MCF 10A (cell line): ENCODE measurements around the gene ZIC1. TPM values are rescaled to one million over a fixed set of nuclear protein-coding genes. Genes with fewer than 3 reads are reported as not detected.

Source experiments
- BruUV-seq: library from RNA; stranded (reverse); fragments of 400-500 nt; replicated peaks from 2 replicates; lab custom pipeline; 2021; lab: Mats Ljungman, UMichigan
- CTCF ChIA-PET: fragments of 300-600 bp; sonication (Branson Sonifier 250); formaldehyde crosslinking; extraction: SDS; loops from one replicate; lab custom pipeline; 2021; ENCODE audit warnings: antibody characterized with exemption, inconsistent platforms; lab: Yijun Ruan, JAX
- POLR2A ChIA-PET: fragments of 300-600, 350-650 bp; sonication (Branson Sonifier 250); formaldehyde crosslinking; extraction: SDS; loops from one replicate; lab custom pipeline; 2020; ENCODE audit warnings: antibody characterized with exemption, inconsistent platforms; lab: Yijun Ruan, JAX
- DNase-seq: peaks from one replicate; pipeline ENCODE4 v3.0.0-alpha.2; 2018; ENCODE audit not compliant: unreplicated experiment
- H3K27ac Mint-ChIP-seq: one replicate; pipeline ENCODE4 v1.8.0; 2022; ENCODE audit warnings: mild to moderate bottlenecking, low read depth, mixed read lengths; ENCODE audit not compliant: unreplicated experiment
- H3K27me3 Mint-ChIP-seq: one replicate; pipeline ENCODE4 v1.8.0; 2022; ENCODE audit warnings: mixed read lengths; ENCODE audit not compliant: insufficient read depth, unreplicated experiment
- H3K36me3 Mint-ChIP-seq: one replicate; pipeline ENCODE4 v1.8.0; 2022; ENCODE audit warnings: mild to moderate bottlenecking, moderate library complexity, mixed read lengths; ENCODE audit not compliant: insufficient read depth, unreplicated experiment
- H3K4me1 Mint-ChIP-seq: one replicate; pipeline ENCODE4 v1.8.0; 2022; ENCODE audit warnings: mixed read lengths; ENCODE audit not compliant: insufficient read depth, unreplicated experiment
- H3K4me3 Mint-ChIP-seq: one replicate; pipeline ENCODE4 v1.8.0; 2022; ENCODE audit warnings: mild to moderate bottlenecking, moderate library complexity, mixed read lengths; ENCODE audit not compliant: unreplicated experiment
- H3K9me3 Mint-ChIP-seq: one replicate; pipeline ENCODE4 v1.8.0; 2022; ENCODE audit warnings: mixed read lengths; ENCODE audit not compliant: unreplicated experiment
- CTCF ChIP-seq: fragments of 200-600 bp; IDR thresholded peaks from one replicate; pipeline ENCODE4 v1.8.0; 2022; ENCODE audit warnings: antibody characterized with exemption, mild to moderate bottlenecking; ENCODE audit not compliant: unreplicated experiment
- intact Hi-C: fragments of 100-400 bp; cut with micrococcal nuclease; formaldehyde crosslinking; loops from 2 replicates; pipeline ENCODE4 v1.14.1; 2022
- total RNA-seq: library from RNA; stranded (reverse); gene quantifications from 2 replicates; pipeline ENCODE4 v1.2.3, GENCODE V29; 2022

ZIC1 gene
- total RNA-seq, 1 experiment from 2014 or later = not detected

- ChIA-PET POLR2A (no interaction called here), CTCF (no interaction called here)
- BruUV-seq = no TSS peak
- Mint-ChIP-seq H3K4me3 (no peak overlapping the region), H3K4me1 (no peaks in the 10 kb centered on the region), H3K9me3 (peaks cover 14% of the 10 kb centered on the region), H3K27ac (no peak overlapping the region), H3K36me3 (no peaks in the 10 kb centered on the region), H3K27me3 (peaks cover 32% of the 10 kb centered on the region)
- no peak for TF ChIP-seq CTCF
- no peak for DNase-seq
- intact Hi-C loops = no loop called here
Observed at GRCh38 chr3:147404800-147405230, 4.3 kb upstream of the ZIC1 start.

- no peak for TF ChIP-seq CTCF
- Mint-ChIP-seq H3K4me1 (no peaks in the 10 kb centered on the region), H3K4me3 (no peak overlapping the region), H3K36me3 (no peaks in the 10 kb centered on the region), H3K27ac (no peak overlapping the region), H3K27me3 (peaks cover 32% of the 10 kb centered on the region), H3K9me3 (peaks cover 14% of the 10 kb centered on the region)
- CTCF ChIA-PET = no interaction called here
- DNase-seq = no peak
- no TSS peak for BruUV-seq
- intact Hi-C loops = no loop called here
- POLR2A ChIA-PET = no interaction called here
Observed at GRCh38 chr3:147405231-147406027, 3.7 kb upstream of the ZIC1 start.

- H3K27me3 Mint-ChIP-seq = peaks cover 37% of the 10 kb centered on the region
- H3K4me3 Mint-ChIP-seq = no peak within 1 kb of the TSS
- H3K27ac Mint-ChIP-seq = no peak within 1 kb of the TSS
Observed at GRCh38 chr3:147406028-147406931, 2.9 kb upstream of the ZIC1 start, which contains the start of gene ZIC4. Gene ZIC4, minus strand, starts transcription at chr3:147406543. Its CDS starts 3,746 bp downstream, at chr3:147402797.

More at GRCh38 chr3:147406028-147406931, 2.9 kb upstream of the ZIC1 start, which contains the start of gene ZIC4:
- intact Hi-C loops = no loop called here
- no peak for TF ChIP-seq CTCF
- H3K36me3 Mint-ChIP-seq = no peaks in the 10 kb centered on the region
- no TSS peak for BruUV-seq
- POLR2A ChIA-PET = no interaction called here
- peaks cover 17% of the 10 kb centered on the region for H3K9me3 Mint-ChIP-seq
- no peak for DNase-seq
- CTCF ChIA-PET = interaction anchor here (0.6 kb wide), 1 partner anchor 1233 kb away, joined by 3 read pairs; no protein-coding TSS in a partner anchor
- H3K4me1 Mint-ChIP-seq = no peaks in the 10 kb centered on the region
